Esophagus squamous epithelium (tissue), 5 donors: Measurements from ENCODE around the gene FOSL2. TPM values are rescaled to one million over a fixed set of nuclear protein-coding genes. Genes with fewer than 3 reads are reported as not detected.

Experiments used
- DNase-seq: peaks from one replicate; lab custom pipeline; 2025; lab: John Stamatoyannopoulos, UW
- H3K27ac ChIP-seq, 4 donors: fragments of 200-600 bp; sonication (generic); one replicate each; pipeline ENCODE4 v1.5.1; 2016 to 2019; ENCODE audit warnings: mild to moderate bottlenecking in 1 of 4
- H3K27me3 ChIP-seq, 4 donors: fragments of 200-600 bp; sonication (generic); 1 replicate in 3 of 4; 2 replicates in 1 of 4; pipeline versions ENCODE4 v1.5.1 to v1.6.0; 2017 to 2021; ENCODE audit warnings: antibody characterized with exemption in 1 of 4
- H3K36me3 ChIP-seq, 3 donors: fragments of 200-600 bp; sonication (generic); one replicate each; pipeline ENCODE4 v1.5.1; 2016 to 2019
- H3K4me1 ChIP-seq, 3 donors: fragments of 200-600 bp; sonication (generic); one replicate each; pipeline ENCODE4 v1.5.1; 2017 to 2019
- H3K4me3 ChIP-seq, 4 donors: fragments of 200-600 bp; sonication (generic); 1 replicate in 3 of 4; 2 replicates in 1 of 4; pipeline ENCODE4 v1.5.1; 2016 to 2019; ENCODE audit warnings: mild to moderate bottlenecking in 2 of 4, moderate library complexity in 1 of 4
- H3K9me3 ChIP-seq, 3 donors: fragments of 200-600 bp; sonication (generic); one replicate each; pipeline ENCODE4 v1.5.1; 2016 to 2019
- POLR2A ChIP-seq, 4 donors: fragments of 450-650 bp; IDR thresholded peaks; one replicate each; pipeline ENCODE4 v1.6.1; 2017; ENCODE audit warnings: antibody characterized with exemption in 4 of 4, mild to moderate bottlenecking in 4 of 4, moderate library complexity in 3 of 4
- WGBS, 2 donors: methylation state at CpG; one replicate each; pipeline ENCODE4 v1.1.5; 2018; 5-methylcytosine and 5-hydroxymethylcytosine counted together
- intact Hi-C: fragments of 100-400 bp; cut with DNase I; formaldehyde crosslinking; loops from one replicate; pipeline ENCODE4 v1.15.0; 2022
- total RNA-seq, 4 donors: library from RNA; depleted of rRNA; stranded (reverse); fragments of >200 nt; gene quantifications; one replicate each; pipeline ENCODE4 v1.1.0, GENCODE V29; 2016
- TF ChIP-seq, protein P1 (sequence below), 6 experiments: fragments of 450-650 bp in 4 of 6; fragments of 200-600 bp in 2 of 6; sonication (generic) in 2 of 6; IDR thresholded peaks; one replicate each; pipeline ENCODE4 v1.5.1; 2016 to 2019; ENCODE audit warnings: antibody characterized with exemption in 6 of 6, mild to moderate bottlenecking in 4 of 6, moderate library complexity in 4 of 6
- donor health status: DM: yes; HTN: yes; CAD: no.

FOSL2 gene
- total RNA-seq, 4 donors from 2014 or later, result 100 to 234 (median 144) TPM

DNA sequence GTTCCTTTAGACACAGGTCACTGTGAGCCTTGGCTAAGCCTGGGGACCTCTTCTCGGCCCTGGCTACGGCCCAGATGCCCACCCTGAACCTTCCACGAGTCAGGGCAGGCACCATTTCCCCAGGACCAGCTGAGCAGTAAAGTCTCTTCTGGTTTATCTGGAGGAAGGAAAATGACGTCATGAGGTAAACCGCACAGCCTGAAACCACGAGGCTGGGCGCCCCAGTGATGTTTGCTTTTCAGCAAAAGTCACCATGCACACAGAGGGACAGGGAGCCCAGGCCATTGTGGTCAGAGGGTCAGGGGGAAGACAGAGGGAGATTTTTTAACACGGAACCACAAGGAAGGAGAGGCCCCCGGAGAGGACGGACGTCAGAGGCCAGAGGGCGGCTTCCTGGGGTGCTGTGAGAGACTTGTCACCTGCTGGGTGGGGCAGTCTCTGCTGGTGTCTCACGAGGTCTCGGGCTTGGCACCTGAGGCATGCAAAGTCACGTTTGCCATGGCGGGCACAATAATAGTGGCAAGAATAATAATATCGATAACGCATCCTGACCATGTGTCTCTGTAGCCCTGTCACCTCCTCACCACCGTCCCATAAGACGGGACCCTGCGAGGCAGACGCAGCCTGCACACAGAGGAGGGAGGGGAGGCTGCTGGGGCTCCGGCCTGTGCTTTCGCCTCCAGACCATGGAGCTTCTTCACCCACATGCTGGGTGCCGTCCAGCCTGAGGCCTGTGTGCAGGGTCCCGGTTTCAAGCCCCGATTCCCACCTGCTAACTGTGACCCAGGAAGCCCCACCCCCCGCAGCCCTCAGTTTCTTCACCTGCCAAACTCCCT lies 33.2 kb upstream of the FOSL2 start:
- no peak for DNase-seq
- no peaks in the 10 kb centered on the region for H3K9me3 ChIP-seq
- H3K36me3 ChIP-seq, result no peaks in the 10 kb centered on the region
- peaks cover 27 to 71% (median 39%) of the 10 kb centered on the region in 3 donors for H3K4me1 ChIP-seq
- intact Hi-C loops, result no loop called here
- H3K4me3 ChIP-seq, result no peak overlapping the region
- 56 to 63% methylated on average over 10 to 25 of the region's 28 CpGs for WGBS, 2 donors
- peak in 1 of 4 donors; percentile 14 for TF ChIP-seq POLR2A (IDR thresholded peaks at IDR 0.05)
- TF ChIP-seq, protein P1, sequence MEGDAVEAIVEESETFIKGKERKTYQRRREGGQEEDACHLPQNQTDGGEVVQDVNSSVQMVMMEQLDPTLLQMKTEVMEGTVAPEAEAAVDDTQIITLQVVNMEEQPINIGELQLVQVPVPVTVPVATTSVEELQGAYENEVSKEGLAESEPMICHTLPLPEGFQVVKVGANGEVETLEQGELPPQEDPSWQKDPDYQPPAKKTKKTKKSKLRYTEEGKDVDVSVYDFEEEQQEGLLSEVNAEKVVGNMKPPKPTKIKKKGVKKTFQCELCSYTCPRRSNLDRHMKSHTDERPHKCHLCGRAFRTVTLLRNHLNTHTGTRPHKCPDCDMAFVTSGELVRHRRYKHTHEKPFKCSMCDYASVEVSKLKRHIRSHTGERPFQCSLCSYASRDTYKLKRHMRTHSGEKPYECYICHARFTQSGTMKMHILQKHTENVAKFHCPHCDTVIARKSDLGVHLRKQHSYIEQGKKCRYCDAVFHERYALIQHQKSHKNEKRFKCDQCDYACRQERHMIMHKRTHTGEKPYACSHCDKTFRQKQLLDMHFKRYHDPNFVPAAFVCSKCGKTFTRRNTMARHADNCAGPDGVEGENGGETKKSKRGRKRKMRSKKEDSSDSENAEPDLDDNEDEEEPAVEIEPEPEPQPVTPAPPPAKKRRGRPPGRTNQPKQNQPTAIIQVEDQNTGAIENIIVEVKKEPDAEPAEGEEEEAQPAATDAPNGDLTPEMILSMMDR (IDR thresholded peaks at IDR 0.05), result no peak
- no peaks in the 10 kb centered on the region for H3K27me3 ChIP-seq
- peak overlapping the region; percentile 18 to 64 (median 57) for H3K27ac ChIP-seq

DNA sequence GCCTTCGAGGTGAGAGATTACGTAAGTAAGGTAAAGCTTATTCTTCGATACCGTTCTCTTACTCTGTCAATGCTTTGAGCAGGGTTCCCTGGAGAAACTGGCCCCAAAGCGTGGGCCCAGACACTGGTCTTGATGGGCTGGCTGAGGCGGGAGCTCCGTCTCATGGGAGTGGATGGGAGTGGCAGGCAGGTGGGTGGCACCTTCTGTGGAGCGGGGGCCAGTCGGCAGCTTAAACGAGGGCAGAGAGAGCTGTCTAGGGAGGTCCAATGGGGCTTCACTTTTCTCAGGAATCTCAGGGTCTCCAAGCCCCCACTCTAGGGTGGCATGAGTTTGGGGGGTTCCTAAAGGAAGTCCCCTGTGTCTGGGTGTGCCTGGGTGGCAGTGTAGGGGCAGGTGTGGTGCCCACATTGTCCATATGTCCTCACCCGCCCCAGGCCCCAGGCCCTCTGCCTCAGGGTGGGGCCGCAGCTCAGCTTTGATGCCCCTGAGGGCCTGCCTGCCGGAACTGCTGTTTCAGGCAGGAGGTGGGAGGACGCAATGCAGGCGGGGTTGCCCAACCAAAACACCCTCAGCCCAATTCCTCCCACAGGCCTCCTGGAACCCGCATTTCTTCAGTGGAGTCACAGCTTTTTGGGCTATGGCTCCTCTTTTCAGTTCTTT lies 32.5 kb upstream of the FOSL2 start:
- peak overlapping the region; percentile 15 to 57 (median 38) for H3K27ac ChIP-seq
- H3K36me3 ChIP-seq, result no peaks in the 10 kb centered on the region
- no peaks in the 10 kb centered on the region for H3K9me3 ChIP-seq
- TF ChIP-seq POLR2A (IDR thresholded peaks at IDR 0.05), result no peak
- TF ChIP-seq, protein P1 (IDR thresholded peaks at IDR 0.05), result no peak
- no peak for DNase-seq
- 80 to 81% methylated on average over 3 to 7 of the region's 16 CpGs for WGBS, 2 donors
- H3K4me1 ChIP-seq, result peaks cover 25 to 68% (median 37%) of the 10 kb centered on the region in 3 donors
- intact Hi-C loops, result no loop called here
- no peaks in the 10 kb centered on the region for H3K27me3 ChIP-seq
- no peak overlapping the region for H3K4me3 ChIP-seq

DNA sequence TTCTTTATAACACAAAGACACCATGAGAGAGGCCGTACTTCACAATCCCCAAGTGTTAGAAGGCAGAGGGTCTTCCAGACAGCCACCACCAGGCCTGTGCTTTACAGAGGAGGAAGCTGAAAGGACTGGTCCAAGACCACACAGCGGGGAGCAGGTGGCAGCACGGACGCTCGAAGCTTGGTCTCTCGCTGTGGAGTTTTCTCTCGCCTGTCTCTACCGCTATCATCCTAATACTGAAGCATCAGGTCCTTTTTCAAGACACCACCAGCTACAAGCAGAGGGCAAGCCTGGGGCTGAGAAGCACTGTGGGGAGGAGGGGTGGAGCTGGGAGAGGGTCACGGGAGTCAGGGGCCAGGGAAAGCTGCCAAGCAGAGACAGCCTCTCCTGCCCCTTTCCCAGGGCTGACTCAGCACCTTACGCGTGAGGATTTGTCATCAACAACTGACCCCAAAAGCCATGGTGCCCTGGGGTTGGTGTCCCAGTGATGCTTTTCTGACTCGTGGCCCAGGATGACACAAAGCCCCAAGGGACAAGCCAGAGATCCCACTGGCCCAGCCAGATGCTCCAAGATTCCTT lies 31.9 kb upstream of the FOSL2 start:
- no peak overlapping the region for H3K4me3 ChIP-seq
- H3K9me3 ChIP-seq, result no peaks in the 10 kb centered on the region
- peak overlapping the region; percentile 15 to 57 (median 38) for H3K27ac ChIP-seq
- no peaks in the 10 kb centered on the region for H3K27me3 ChIP-seq
- intact Hi-C loops, result no loop called here
- TF ChIP-seq, protein P1 (IDR thresholded peaks at IDR 0.05), result no peak
- TF ChIP-seq POLR2A (IDR thresholded peaks at IDR 0.05), result no peak
- H3K36me3 ChIP-seq, result no peaks in the 10 kb centered on the region
- peaks cover 22 to 68% (median 31%) of the 10 kb centered on the region in 3 donors for H3K4me1 ChIP-seq
- DNase-seq, result no peak
- WGBS, 2 donors, result 80 to 88% methylated on average over 5 to 8 of the region's 12 CpGs

DNA sequence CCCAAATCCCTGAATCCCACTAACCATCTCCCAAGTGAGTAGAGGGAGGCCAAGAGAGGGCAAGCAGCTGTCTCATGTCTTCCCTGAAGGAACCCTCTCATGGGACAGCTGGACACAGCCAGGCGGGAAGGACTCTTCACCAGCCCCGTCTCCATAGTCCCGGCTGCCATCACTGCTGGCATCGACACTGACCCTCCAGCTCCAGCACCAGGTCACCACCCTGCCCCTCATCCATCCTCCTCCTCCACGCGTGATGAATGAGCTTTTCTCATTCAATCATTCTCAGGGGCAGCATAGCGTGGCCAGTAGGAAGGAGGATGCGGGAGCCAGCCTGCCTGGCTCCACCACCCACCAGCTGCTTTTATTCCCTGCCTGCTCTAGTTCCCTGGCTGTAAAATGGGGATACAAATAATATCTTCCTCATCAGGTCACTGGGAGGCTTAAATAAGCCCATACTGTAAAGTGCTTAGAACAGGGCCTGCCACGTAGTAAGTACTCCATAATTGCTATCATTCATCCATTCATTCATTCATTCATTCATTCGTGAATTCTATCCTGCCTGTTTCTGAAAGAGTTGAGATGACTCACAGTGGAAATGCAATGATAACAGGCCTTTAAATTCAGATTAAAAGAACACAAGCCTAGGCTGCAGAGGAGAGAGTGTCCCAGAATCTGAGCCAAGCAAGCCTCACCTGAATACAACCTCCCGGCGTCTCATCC lies 30.5 kb upstream of the FOSL2 start:
- no peak for DNase-seq
- no peak for TF ChIP-seq POLR2A (IDR thresholded peaks at IDR 0.05)
- TF ChIP-seq, protein P1 (IDR thresholded peaks at IDR 0.05), result no peak
- no peak overlapping the region for H3K4me3 ChIP-seq
- H3K36me3 ChIP-seq, result no peaks in the 10 kb centered on the region
- intact Hi-C loops, result no loop called here
- H3K27me3 ChIP-seq, result no peaks in the 10 kb centered on the region
- WGBS, 2 donors, result 74 to 77% methylated on average over 12 of the region's 12 CpGs
- no peak overlapping the region for H3K27ac ChIP-seq
- peaks cover 13 to 68% (median 20%) of the 10 kb centered on the region in 3 donors for H3K4me1 ChIP-seq
- H3K9me3 ChIP-seq, result no peaks in the 10 kb centered on the region
